Measurements from ENCODE around the gene SAMHD1. TPM values are rescaled to one million over a fixed set of nuclear protein-coding genes. Genes with fewer than 3 reads are reported as not detected.

The SAMHD1 gene
- total RNA-seq, 2 experiments from 2014 or later: 10.6 to 20.8 TPM

DNA sequence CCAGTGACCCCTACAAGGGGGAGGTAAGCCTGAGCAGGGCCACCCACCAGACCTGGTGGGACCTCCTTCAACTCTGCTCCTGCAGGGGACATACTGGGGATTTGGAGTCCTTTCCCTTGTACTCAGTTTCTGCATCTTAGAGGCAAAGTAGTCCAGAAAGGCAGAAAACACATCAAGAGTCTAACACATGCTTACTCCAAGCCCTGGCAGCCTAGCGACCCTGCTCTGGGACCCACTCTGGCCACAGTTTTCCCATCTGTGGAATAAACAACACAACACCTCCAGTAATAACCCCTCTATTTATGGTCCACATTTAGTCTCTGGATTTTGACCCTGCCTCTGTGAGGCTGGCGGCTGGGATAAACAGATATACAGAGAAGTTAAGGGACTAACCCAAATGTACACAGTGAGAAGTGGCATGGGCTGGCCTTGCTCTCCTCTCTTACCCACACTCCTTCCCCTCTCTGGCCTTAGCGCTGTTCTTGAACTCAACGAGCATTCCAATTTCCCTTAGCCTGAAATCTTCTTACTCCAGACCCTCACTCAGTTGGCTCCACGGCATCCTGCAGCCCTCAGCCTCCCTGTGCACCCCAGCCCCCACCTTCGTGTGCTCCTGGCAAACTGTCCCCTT is 91.7 kb downstream of the SAMHD1 start:
- Histone ChIP-seq H3K4me3 (ENCODE audit: low read depth, low read length, poor library complexity, severe bottlenecking) (no peak overlapping the region), H3K4me1 (ENCODE audit: insufficient read depth, low read length, poor library complexity, severe bottlenecking) (peaks cover 47% of the 10 kb centered on the region), H2AFZ (ENCODE audit: low read length) (no peak overlapping the region), H3K36me3 (ENCODE audit: insufficient read depth, low read length) (no peaks in the 10 kb centered on the region), H3K27ac (ENCODE audit: low read depth, low read length, poor library complexity, severe bottlenecking) (no peak overlapping the region), H3K9me2 (ENCODE audit: insufficient read depth, low read length) (no peaks in the 10 kb centered on the region), H3K4me2 (ENCODE audit: low read length) (peak overlapping the region; percentile 62), H3K9me3 (ENCODE audit: low read length) (no peaks in the 10 kb centered on the region), H3K79me2 (ENCODE audit: insufficient read depth, low read depth, low read length) (no peaks in the 10 kb centered on the region), H4K20me1 (ENCODE audit: insufficient read depth, low read length) (no peaks in the 10 kb centered on the region)
- ChIA-PET CTCF (ENCODE audit: unreplicated experiment) (no interaction called here), POLR2A (interaction anchor here (0.6 to 4.4 kb wide), 3 partner anchors 13 to 24 kb away, joined by 3 to 15 read pairs (median 4); no protein-coding TSS in a partner anchor)
- DNase-seq (ENCODE audit: low spot score): no peak
- intact Hi-C loops (cut with micrococcal nuclease; ENCODE audit: unreplicated experiment): loop anchor here (5.0 kb wide), 1 partner anchor 88 kb away; the partner anchor contains the start of gene DSN1
- BruUV-seq (replicated peaks): TSS peak; percentile 32
- no peak for TF ChIP-seq CTCF (conservative IDR thresholded peaks at IDR 0.05; ENCODE audit: low read length)

DNA sequence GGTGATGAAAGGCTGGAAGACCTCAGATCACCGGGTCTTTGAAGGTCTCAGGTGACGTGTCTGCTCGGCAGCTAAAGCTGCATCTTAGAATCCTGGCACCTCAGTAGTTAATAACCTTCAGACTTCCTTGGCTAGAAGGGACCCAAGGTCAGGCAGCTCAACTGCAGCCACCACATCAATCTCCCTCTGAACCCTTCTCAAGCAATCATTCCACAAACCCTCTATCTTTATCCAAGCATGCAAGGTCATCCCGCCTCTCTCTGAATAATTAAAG is 92.3 kb downstream of the SAMHD1 start:
- ChIA-PET POLR2A (interaction anchor here (0.6 to 4.4 kb wide), 3 partner anchors 12 to 24 kb away, joined by 3 to 15 read pairs (median 4); no protein-coding TSS in a partner anchor), CTCF (ENCODE audit: unreplicated experiment) (no interaction called here)

More for the DNA sequence above, 92.3 kb downstream of the SAMHD1 start:
- Histone ChIP-seq H4K20me1 (ENCODE audit: insufficient read depth, low read length) (no peaks in the 10 kb centered on the region), H3K9me3 (ENCODE audit: low read length) (no peaks in the 10 kb centered on the region), H3K36me3 (ENCODE audit: insufficient read depth, low read length) (no peaks in the 10 kb centered on the region), H3K79me2 (ENCODE audit: insufficient read depth, low read depth, low read length) (no peaks in the 10 kb centered on the region), H3K27ac (ENCODE audit: low read depth, low read length, poor library complexity, severe bottlenecking) (no peak overlapping the region), H3K4me3 (ENCODE audit: low read depth, low read length, poor library complexity, severe bottlenecking) (no peak overlapping the region), H3K4me1 (ENCODE audit: insufficient read depth, low read length, poor library complexity, severe bottlenecking) (peaks cover 41% of the 10 kb centered on the region), H3K9me2 (ENCODE audit: insufficient read depth, low read length) (no peaks in the 10 kb centered on the region), H3K4me2 (ENCODE audit: low read length) (peak overlapping the region; percentile 21; the same call in 1 of the 2 replicates), H2AFZ (ENCODE audit: low read length) (no peak overlapping the region)
- no peak for TF ChIP-seq EZH2phosphoT487 (IDR thresholded peaks at IDR 0.05; ENCODE audit: borderline replicate concordance, low read depth, low read length)
- no peak for TF ChIP-seq CTCF (conservative IDR thresholded peaks at IDR 0.05; ENCODE audit: low read length)
- no TSS peak for BruUV-seq (replicated peaks)
- intact Hi-C loops (cut with micrococcal nuclease; ENCODE audit: unreplicated experiment): no loop called here
- DNase-seq (ENCODE audit: low spot score): no peak
